HCT116 (cell line): Measurements from ENCODE around the gene EPS15. TPM values are rescaled to one million over a fixed set of nuclear protein-coding genes. Genes with fewer than 3 reads are reported as not detected.

Source experiments
- ATAC-seq: fragments of 200-7000 bp; cut with Tn5 transposase; 2 replicates; pipeline ENCODE4 v1.9.1; 2020; ENCODE audit warnings: mild to moderate bottlenecking, moderate library complexity
- BruUV-seq: library from RNA; stranded (reverse); fragments of 400-500 nt; replicated peaks from 2 replicates; lab custom pipeline; 2021; lab: Mats Ljungman, UMichigan
- CTCF ChIA-PET: fragments of 300-600 bp; sonication (Branson Sonifier 250); formaldehyde crosslinking; loops from one replicate; lab custom pipeline; 2021; ENCODE audit warnings: antibody characterized with exemption; lab: Charles Lee
- POLR2A ChIA-PET: fragments of 300-600, 350-600 bp; sonication (Branson Sonifier 250); formaldehyde crosslinking; loops from one replicate; lab custom pipeline; 2021; ENCODE audit warnings: antibody characterized with exemption; lab: Charles Lee
- RAD21 ChIA-PET, 2 experiments: fragments of 300-600 bp; sonication (Branson Sonifier 250); formaldehyde crosslinking; loops; one replicate each; lab custom pipeline; 2023; ENCODE audit warnings: low total read pairs in 2 of 2; ENCODE audit not compliant: uncharacterized antibody in 2 of 2, unreplicated experiment in 2 of 2, low non-redundant PET in 1 of 2; lab: Charles Lee
- DNase-seq: peaks from one replicate; pipeline ENCODE4 v3.0.0-alpha.2; 2010; ENCODE audit warnings: low read depth, low spot score
- H2AFZ ChIP-seq: fragments of 200-600 bp; shearing (Covaris generic), sonication (generic); 2 replicates; pipeline ENCODE4 v1.6.1; 2017; ENCODE audit warnings: low read depth, mixed run types, mixed read lengths, antibody characterized with exemption, low read length; ENCODE audit not compliant: poor library complexity, severe bottlenecking
- H3K27ac ChIP-seq: 2 replicates; pipeline ENCODE4 v1.5.1; 2012; ENCODE audit warnings: low read depth, low read length
- H3K27me3 ChIP-seq: fragments of 200-600 bp; sonication (generic); 2 replicates; pipeline ENCODE4 v1.6.1; 2016; ENCODE audit warnings: mixed run types, low read length, mixed read lengths; ENCODE audit not compliant: insufficient read depth
- H3K36me3 ChIP-seq, 2 experiments: fragments of 200-500 bp in 1 of 2; fragments of 200-600 bp in 1 of 2; sonication (Bioruptor generic) in 1 of 2; sonication (generic) in 1 of 2; 2 replicates each; pipeline versions ENCODE4 v1.5.1 to v1.6.1; 2014 to 2016; ENCODE audit warnings: low read length in 2 of 2, inconsistent platforms in 1 of 2, mixed read lengths in 1 of 2, mixed run types in 1 of 2; ENCODE audit not compliant: insufficient read depth in 2 of 2, control insufficient read depth in 1 of 2
- H3K4me1 ChIP-seq, 2 experiments: fragments of 200-600 bp in 1 of 2; sonication (generic) in 1 of 2; 2 replicates each; pipeline versions ENCODE4 v1.5.1 to v1.6.1; 2012 to 2017; ENCODE audit warnings: low read length in 2 of 2, inconsistent platforms in 1 of 2, mild to moderate bottlenecking in 1 of 2, mixed read lengths in 1 of 2, mixed run types in 1 of 2, moderate library complexity in 1 of 2; ENCODE audit not compliant: insufficient read depth in 2 of 2, control insufficient read depth in 1 of 2
- H3K4me2 ChIP-seq: fragments of 200-600 bp; sonication (generic); 2 replicates; pipeline ENCODE4 v1.6.1; 2017; ENCODE audit warnings: mixed run types, low read length, mixed read lengths
- H3K4me3 ChIP-seq, 2 experiments: fragments of 200-600 bp in 1 of 2; sonication (generic) in 1 of 2; replicated peaks in 1 of 2; 2 replicates each; pipeline ENCODE4 v1.5.1; 2011 to 2016; ENCODE audit warnings: low read length in 2 of 2, control low read depth in 1 of 2, low read depth in 1 of 2, mild to moderate bottlenecking in 1 of 2, mixed read lengths in 1 of 2, mixed run types in 1 of 2
- H3K79me2 ChIP-seq: fragments of 200-600 bp; sonication (generic); 2 replicates; pipeline ENCODE4 v1.6.1; 2017; ENCODE audit warnings: mild to moderate bottlenecking, mixed run types, low read length, moderate library complexity, mixed read lengths; ENCODE audit not compliant: insufficient read depth
- H3K9ac ChIP-seq: fragments of 200-600 bp; sonication (generic); 2 replicates; pipeline ENCODE4 v1.6.1; 2016; ENCODE audit warnings: low read length, mixed read lengths
- H3K9me2 ChIP-seq: fragments of 200-600 bp; sonication (generic), shearing (Covaris generic); 2 replicates; pipeline ENCODE4 v1.6.1; 2017; ENCODE audit warnings: mixed run types, mild to moderate bottlenecking, moderate library complexity; ENCODE audit not compliant: insufficient read depth
- H3K9me3 ChIP-seq, 2 experiments: fragments of 200-500 bp in 1 of 2; fragments of 200-600 bp in 1 of 2; sonication (Bioruptor generic) in 1 of 2; sonication (generic) in 1 of 2; 2 replicates each; pipeline ENCODE4 v1.6.1; 2014 to 2017; ENCODE audit warnings: low read length in 2 of 2, mixed read lengths in 2 of 2, inconsistent platforms in 1 of 2, low read depth in 1 of 2, mild to moderate bottlenecking in 1 of 2, mixed run types in 1 of 2, moderate library complexity in 1 of 2; ENCODE audit not compliant: control insufficient read depth in 1 of 2, insufficient read depth in 1 of 2
- H4K20me1 ChIP-seq: fragments of 200-600 bp; sonication (generic), shearing (Covaris generic); 2 replicates; pipeline ENCODE4 v1.6.1; 2017; ENCODE audit warnings: mixed run types, mild to moderate bottlenecking, moderate library complexity; ENCODE audit not compliant: insufficient read depth
- ATF3 ChIP-seq: IDR thresholded peaks from 2 replicates; pipeline ENCODE4 v1.6.1; 2012
- POLR2AphosphoS5 ChIP-seq: IDR thresholded peaks from 2 replicates; pipeline ENCODE4 v1.6.1; 2011; ENCODE audit warnings: mild to moderate bottlenecking, low read depth, low read length, moderate library complexity
- REST ChIP-seq: IDR thresholded peaks from 2 replicates; pipeline ENCODE4 v1.6.1; 2012; ENCODE audit warnings: low read depth
- ZBTB33 ChIP-seq: IDR thresholded peaks from 2 replicates; pipeline ENCODE4 v1.6.1; 2011; ENCODE audit warnings: mild to moderate bottlenecking, low read length, moderate library complexity; ENCODE audit not compliant: insufficient replicate concordance; ENCODE audit errors: extremely low read depth
- intact Hi-C: fragments of 100-400 bp; cut with micrococcal nuclease; formaldehyde crosslinking; loops from 2 replicates; pipeline ENCODE4 v1.10.0; 2022
- total RNA-seq: library from RNA; stranded (reverse); gene quantifications from one replicate; pipeline ENCODE4 v1.2.1, GENCODE V29; 2021; ENCODE audit not compliant: unreplicated experiment

EPS15 gene
- total RNA-seq, 1 experiment from 2014 or later = 41.2 TPM

- H3K27me3 ChIP-seq = no peaks in the 10 kb centered on the region
- CTCF ChIA-PET = no interaction called here
- intact Hi-C loops = no loop called here
- RAD21 ChIA-PET = no interaction called here
- TF ChIP-seq ZBTB33 (no peak), REST (no peak), POLR2AphosphoS5 (no peak), ATF3 (no peak)
- H3K36me3 ChIP-seq = no peaks in the 10 kb centered on the region
- H3K4me3 ChIP-seq = no peak overlapping the region
- H3K9me3 ChIP-seq = no peaks in the 10 kb centered on the region
- H3K4me2 ChIP-seq = no peak overlapping the region
- peaks cover 77% of the 10 kb centered on the region for H3K79me2 ChIP-seq
- H4K20me1 ChIP-seq = no peaks in the 10 kb centered on the region
- H3K4me1 ChIP-seq = peaks cover 5 to 8% of the 10 kb centered on the region in 2 experiments
- BruUV-seq = no TSS peak
- ATAC-seq (no peak), DNase-seq (no peak)
- no peak overlapping the region for H3K9ac ChIP-seq
- H3K27ac ChIP-seq = no peak overlapping the region
- POLR2A ChIA-PET = no interaction called here
- no peaks in the 10 kb centered on the region for H3K9me2 ChIP-seq
- no peak overlapping the region for H2AFZ ChIP-seq
Observed at GRCh38 chr1:51515312-51515960, 3.6 kb downstream of the EPS15 start.
